Left ventricle myocardium inferior (tissue), 1 donor: ENCODE results near the gene SERINC5. TPM values are rescaled to one million over a fixed set of nuclear protein-coding genes. Genes with fewer than 3 reads are reported as not detected.

Experiments
- DNase-seq: peaks from one replicate; pipeline ENCODE4 v3.0.0-alpha.2; 2020
- H3K27ac ChIP-seq: fragments of 200-600 bp; replicated peaks from 2 replicates; pipeline ENCODE4 v1.8.0; 2021
- H3K27me3 ChIP-seq: fragments of 200-600 bp; 2 replicates; pipeline ENCODE4 v1.8.0; 2021; ENCODE audit warnings: low read depth
- H3K36me3 ChIP-seq: fragments of 200-600 bp; 2 replicates; pipeline ENCODE4 v1.8.0; 2021
- H3K4me1 ChIP-seq: fragments of 200-600 bp; 2 replicates; pipeline ENCODE4 v1.8.0; 2021
- H3K4me3 ChIP-seq: fragments of 200-600 bp; 2 replicates; pipeline ENCODE4 v1.8.0; 2021; ENCODE audit warnings: mild to moderate bottlenecking, moderate library complexity
- H3K9me3 ChIP-seq: fragments of 200-600 bp; replicated peaks from 2 replicates; pipeline ENCODE4 v1.8.0; 2021
- CTCF ChIP-seq: fragments of 200-600 bp; IDR thresholded peaks from 2 replicates; pipeline ENCODE4 v1.8.0; 2021; ENCODE audit warnings: antibody characterized with exemption, mild to moderate bottlenecking, borderline replicate concordance
- intact Hi-C: fragments of 100-400 bp; cut with micrococcal nuclease; formaldehyde crosslinking; loops from one replicate; pipeline ENCODE4 v1.11.0; 2022
- total RNA-seq: library from RNA; stranded (reverse); fragmentation: NEBNext Ultra II Directional; extraction: Animal tissue kit (Norgen Biotek cat#: 25700); gene quantifications from one replicate; pipeline ENCODE4 v1.2.1, GENCODE V29; 2021
- donor health status: DM: no; HTN: yes; CAD: no; lungs with severe emphysema.

Gene SERINC5
- total RNA-seq, 1 donor from 2014 or later = 12.2 TPM

- Histone ChIP-seq H3K4me1 (peaks cover 26% of the 10 kb centered on the region), H3K9me3 (no peaks in the 10 kb centered on the region), H3K27me3 (no peaks in the 10 kb centered on the region), H3K4me3 (no peak overlapping the region), H3K36me3 (peaks cover 34% of the 10 kb centered on the region), H3K27ac (no peak overlapping the region)
- no peak for DNase-seq
- intact Hi-C loops = no loop called here
- no peak for TF ChIP-seq CTCF
Measured at GRCh38 chr5:80177236-80177635, 78.6 kb downstream of the SERINC5 start.

GRCh38 chr5:80175337-80175736, 80.5 kb downstream of the SERINC5 start:
- intact Hi-C loops = no loop called here
- no peaks in the 10 kb centered on the region for H3K27me3 ChIP-seq
- H3K9me3 ChIP-seq = no peaks in the 10 kb centered on the region
- peaks cover 11% of the 10 kb centered on the region for H3K4me1 ChIP-seq
- DNase-seq = no peak
- no peak overlapping the region for H3K27ac ChIP-seq
- no peak overlapping the region for H3K4me3 ChIP-seq
- H3K36me3 ChIP-seq = peaks cover 44% of the 10 kb centered on the region
- no peak for TF ChIP-seq CTCF

GRCh38 chr5:80174790-80175189, 81.1 kb downstream of the SERINC5 start:
- no peak overlapping the region for H3K4me3 ChIP-seq
- no peak for TF ChIP-seq CTCF

GRCh38 chr5:80172067-80172695, 83.7 kb downstream of the SERINC5 start:
- no peak overlapping the region for H3K27ac ChIP-seq
- H3K27me3 ChIP-seq = no peaks in the 10 kb centered on the region
- H3K9me3 ChIP-seq = no peaks in the 10 kb centered on the region
- no peak for DNase-seq
- intact Hi-C loops = no loop called here
- TF ChIP-seq CTCF = no peak
- no peak overlapping the region for H3K4me3 ChIP-seq
- H3K4me1 ChIP-seq = peaks cover 11% of the 10 kb centered on the region
- H3K36me3 ChIP-seq = peaks cover 44% of the 10 kb centered on the region

More at GRCh38 chr5:80174790-80175189, 81.1 kb downstream of the SERINC5 start:
- Histone ChIP-seq H3K27me3 (no peaks in the 10 kb centered on the region), H3K4me1 (peaks cover 11% of the 10 kb centered on the region), H3K36me3 (peaks cover 48% of the 10 kb centered on the region), H3K27ac (no peak overlapping the region), H3K9me3 (no peaks in the 10 kb centered on the region)
- intact Hi-C loops = no loop called here
- no peak for DNase-seq

DNA sequence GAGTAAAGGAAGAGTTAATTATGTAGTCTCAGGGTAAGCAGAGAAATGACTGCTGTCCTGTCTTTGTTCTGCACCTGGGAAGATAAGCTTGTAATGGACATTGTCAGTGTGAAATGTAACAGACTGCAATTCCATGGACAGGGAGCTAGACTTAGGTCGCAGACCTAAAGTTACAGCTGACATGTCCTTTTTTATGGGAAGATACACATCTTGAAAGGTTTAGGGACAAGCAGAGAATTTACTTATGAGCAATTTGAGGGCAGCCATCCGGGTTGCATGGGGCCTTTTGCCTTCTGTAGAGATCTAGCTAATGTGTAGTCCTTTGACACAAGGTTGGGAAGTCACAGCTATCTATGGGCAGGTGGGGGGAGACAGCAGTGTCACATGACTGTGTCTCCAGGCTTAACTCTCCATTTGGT, 85.7 kb downstream of the SERINC5 start:
- Histone ChIP-seq H3K27me3 (no peaks in the 10 kb centered on the region), H3K4me3 (no peak overlapping the region), H3K9me3 (no peaks in the 10 kb centered on the region), H3K4me1 (peaks cover 11% of the 10 kb centered on the region), H3K36me3 (peaks cover 36% of the 10 kb centered on the region), H3K27ac (no peak overlapping the region)
- TF ChIP-seq CTCF = no peak
- intact Hi-C loops = no loop called here
- no peak for DNase-seq
